Measurements from ENCODE around the gene PRPF31.
A peak's percentile ranks its signal among the peaks of the same experiment; 100 is the strongest.

Gene PRPF31

GRCh38 chr19:54128441-54128725, 12.8 kb downstream of the PRPF31 start:
- Histone ChIP-seq H3K4me2 (ENCODE audit: insufficient read depth, low read length, poor library complexity, severe bottlenecking) (no peak overlapping the region), H2BK5ac (ENCODE audit: low read length) (no peak overlapping the region), H2BK120ac (ENCODE audit: low read depth, low read length) (no peak overlapping the region), H4K91ac (ENCODE audit: low read depth, low read length, poor library complexity) (no peak overlapping the region), H2AFZ (ENCODE audit: low read length) (no peak overlapping the region), H2AK5ac (ENCODE audit: low read depth, low read length) (no peak overlapping the region), H3K27ac (replicated peaks; ENCODE audit: low read length) (no peak overlapping the region), H2BK12ac (ENCODE audit: low read length) (no peak overlapping the region), H4K8ac (ENCODE audit: low read depth, low read length) (no peak overlapping the region), H3K79me1 (ENCODE audit: low read depth, low read length) (no peaks in the 10 kb centered on the region), H3K4me1 (ENCODE audit: control insufficient read depth in 2 of 2, insufficient read depth in 1 of 2, low read depth in 1 of 2, low read length in 2 of 2) (no peaks in the 10 kb centered on the region), H3K18ac (ENCODE audit: low read length) (no peak overlapping the region), H3K23ac (ENCODE audit: low read depth, low read length, poor library complexity) (no peak overlapping the region), H3K14ac (ENCODE audit: low read length) (no peak overlapping the region), H3K27me3 (ENCODE audit: control insufficient read depth in 3 of 3, insufficient read depth in 3 of 3, low read depth in 1 of 3, low read length in 3 of 3) (no peaks in the 10 kb centered on the region), H3K9ac (ENCODE audit: low read depth, low read length, poor library complexity) (no peak overlapping the region), H3K9me3 (replicated peaks in 1 of 2; ENCODE audit: control insufficient read depth in 2 of 2, insufficient read depth in 1 of 2, low read depth in 1 of 2, low read length in 2 of 2) (no peaks in the 10 kb centered on the region), H3K4me3 (ENCODE audit: low read length in 2 of 2) (no peak overlapping the region), H3K36me3 (replicated peaks in 1 of 2; ENCODE audit: control insufficient read depth in 2 of 2, insufficient read depth in 2 of 2, low read length in 2 of 2) (peaks cover 48 to 79% of the 10 kb centered on the region in 2 donors), H3K4ac (ENCODE audit: low read length) (no peak overlapping the region), H2BK15ac (ENCODE audit: low read length) (no peak overlapping the region)
- WGBS, 2 donors (ENCODE audit: extremely low coverage in 2 of 2, insufficient read length in 2 of 2, insufficient replicate concordance in 1 of 2): no CpG with 5 or more reads among the region's 20 CpGs
- no peak for DNase-seq (ENCODE audit: low spot score)

GRCh38 chr19:54128796-54129616, 13.5 kb downstream of the PRPF31 start:
- H4K8ac ChIP-seq (ENCODE audit: low read depth, low read length): no peak overlapping the region
- H3K36me3 ChIP-seq (replicated peaks in 1 of 2; ENCODE audit: control insufficient read depth in 2 of 2, insufficient read depth in 2 of 2, low read length in 2 of 2): peaks cover 42 to 73% of the 10 kb centered on the region in 2 donors
- H3K14ac ChIP-seq (ENCODE audit: low read length): no peak overlapping the region
- no peak overlapping the region for H3K18ac ChIP-seq (ENCODE audit: low read length)
- no peak overlapping the region for H2BK15ac ChIP-seq (ENCODE audit: low read length)
- no peaks in the 10 kb centered on the region for H3K4me1 ChIP-seq (ENCODE audit: control insufficient read depth in 2 of 2, insufficient read depth in 1 of 2, low read depth in 1 of 2, low read length in 2 of 2)
- no peaks in the 10 kb centered on the region for H3K27me3 ChIP-seq (ENCODE audit: control insufficient read depth in 3 of 3, insufficient read depth in 3 of 3, low read depth in 1 of 3, low read length in 3 of 3)
- no peaks in the 10 kb centered on the region for H3K79me1 ChIP-seq (ENCODE audit: low read depth, low read length)
- H4K91ac ChIP-seq (ENCODE audit: low read depth, low read length, poor library complexity): no peak overlapping the region
- H3K9ac ChIP-seq (ENCODE audit: low read depth, low read length, poor library complexity): no peak overlapping the region
- H3K4ac ChIP-seq (ENCODE audit: low read length): no peak overlapping the region
- H3K23ac ChIP-seq (ENCODE audit: low read depth, low read length, poor library complexity): no peak overlapping the region
- no peak overlapping the region for H2AFZ ChIP-seq (ENCODE audit: low read length)
- no peak overlapping the region for H3K4me2 ChIP-seq (ENCODE audit: insufficient read depth, low read length, poor library complexity, severe bottlenecking)
- H3K9me3 ChIP-seq (replicated peaks in 1 of 2; ENCODE audit: control insufficient read depth in 2 of 2, insufficient read depth in 1 of 2, low read depth in 1 of 2, low read length in 2 of 2): peaks cover 3% of the 10 kb centered on the region in 2 donors
- H2AK5ac ChIP-seq (ENCODE audit: low read depth, low read length): no peak overlapping the region
- DNase-seq (ENCODE audit: low spot score): no peak
- peak overlapping the region; percentile 22 for H2BK12ac ChIP-seq (ENCODE audit: low read length)
- no peak overlapping the region for H2BK5ac ChIP-seq (ENCODE audit: low read length)
- no CpG with 5 or more reads among the region's 41 CpGs for WGBS, 2 donors (ENCODE audit: extremely low coverage in 2 of 2, insufficient read length in 2 of 2, insufficient replicate concordance in 1 of 2)
- H2BK120ac ChIP-seq (ENCODE audit: low read depth, low read length): no peak overlapping the region
- H3K27ac ChIP-seq (replicated peaks; ENCODE audit: low read length): no peak overlapping the region
- no peak overlapping the region for H3K4me3 ChIP-seq (ENCODE audit: low read length in 2 of 2)

DNA sequence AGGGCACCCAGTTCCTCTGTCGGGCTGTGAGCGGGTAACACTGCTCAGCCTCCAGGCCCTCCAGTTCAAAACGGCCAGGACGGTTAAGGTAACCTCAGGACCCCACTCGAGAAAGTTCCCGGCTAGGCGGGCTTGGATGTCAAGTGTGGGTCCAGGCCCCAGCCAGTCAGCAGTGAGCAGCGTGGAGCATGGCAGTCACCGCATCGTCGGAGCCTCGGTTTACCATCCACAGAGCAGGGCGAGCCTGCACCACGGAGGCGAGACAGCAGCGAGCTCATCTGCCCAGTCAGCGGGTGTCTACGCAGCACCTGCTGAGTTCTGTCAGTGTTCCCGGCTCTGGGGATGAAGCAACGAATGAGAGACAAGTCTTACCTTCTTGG, 14.1 kb downstream of the PRPF31 start:
- no peak overlapping the region for H3K4ac ChIP-seq (ENCODE audit: low read length)
- no peak overlapping the region for H2AK5ac ChIP-seq (ENCODE audit: low read depth, low read length)
- H3K27me3 ChIP-seq (ENCODE audit: control insufficient read depth in 3 of 3, insufficient read depth in 3 of 3, low read depth in 1 of 3, low read length in 3 of 3): no peaks in the 10 kb centered on the region
- no peak overlapping the region for H2AFZ ChIP-seq (ENCODE audit: low read length)
- peaks cover 3% of the 10 kb centered on the region in 2 donors for H3K9me3 ChIP-seq (replicated peaks in 1 of 2; ENCODE audit: control insufficient read depth in 2 of 2, insufficient read depth in 1 of 2, low read depth in 1 of 2, low read length in 2 of 2)
- no peak overlapping the region for H3K27ac ChIP-seq (replicated peaks; ENCODE audit: low read length)
- no peak overlapping the region for H4K91ac ChIP-seq (ENCODE audit: low read depth, low read length, poor library complexity)
- no peak overlapping the region for H3K14ac ChIP-seq (ENCODE audit: low read length)
- H2BK5ac ChIP-seq (ENCODE audit: low read length): no peak overlapping the region
- H2BK120ac ChIP-seq (ENCODE audit: low read depth, low read length): no peak overlapping the region
- H3K18ac ChIP-seq (ENCODE audit: low read length): no peak overlapping the region
- peaks cover 37 to 67% of the 10 kb centered on the region in 2 donors for H3K36me3 ChIP-seq (replicated peaks in 1 of 2; ENCODE audit: control insufficient read depth in 2 of 2, insufficient read depth in 2 of 2, low read length in 2 of 2)
- H3K23ac ChIP-seq (ENCODE audit: low read depth, low read length, poor library complexity): no peak overlapping the region
- no peak overlapping the region for H4K8ac ChIP-seq (ENCODE audit: low read depth, low read length)
- H3K9ac ChIP-seq (ENCODE audit: low read depth, low read length, poor library complexity): no peak overlapping the region
- H2BK15ac ChIP-seq (ENCODE audit: low read length): no peak overlapping the region
- H2BK12ac ChIP-seq (ENCODE audit: low read length): peak overlapping the region; percentile 22
- no peak for DNase-seq (ENCODE audit: low spot score)
- no peaks in the 10 kb centered on the region for H3K4me1 ChIP-seq (ENCODE audit: control insufficient read depth in 2 of 2, insufficient read depth in 1 of 2, low read depth in 1 of 2, low read length in 2 of 2)
- no peak overlapping the region for H3K4me2 ChIP-seq (ENCODE audit: insufficient read depth, low read length, poor library complexity, severe bottlenecking)
- H3K4me3 ChIP-seq (ENCODE audit: low read length in 2 of 2): no peak overlapping the region
- no peaks in the 10 kb centered on the region for H3K79me1 ChIP-seq (ENCODE audit: low read depth, low read length)
- WGBS, 2 donors (ENCODE audit: extremely low coverage in 2 of 2, insufficient read length in 2 of 2, insufficient replicate concordance in 1 of 2): no CpG with 5 or more reads among the region's 20 CpGs

DNA sequence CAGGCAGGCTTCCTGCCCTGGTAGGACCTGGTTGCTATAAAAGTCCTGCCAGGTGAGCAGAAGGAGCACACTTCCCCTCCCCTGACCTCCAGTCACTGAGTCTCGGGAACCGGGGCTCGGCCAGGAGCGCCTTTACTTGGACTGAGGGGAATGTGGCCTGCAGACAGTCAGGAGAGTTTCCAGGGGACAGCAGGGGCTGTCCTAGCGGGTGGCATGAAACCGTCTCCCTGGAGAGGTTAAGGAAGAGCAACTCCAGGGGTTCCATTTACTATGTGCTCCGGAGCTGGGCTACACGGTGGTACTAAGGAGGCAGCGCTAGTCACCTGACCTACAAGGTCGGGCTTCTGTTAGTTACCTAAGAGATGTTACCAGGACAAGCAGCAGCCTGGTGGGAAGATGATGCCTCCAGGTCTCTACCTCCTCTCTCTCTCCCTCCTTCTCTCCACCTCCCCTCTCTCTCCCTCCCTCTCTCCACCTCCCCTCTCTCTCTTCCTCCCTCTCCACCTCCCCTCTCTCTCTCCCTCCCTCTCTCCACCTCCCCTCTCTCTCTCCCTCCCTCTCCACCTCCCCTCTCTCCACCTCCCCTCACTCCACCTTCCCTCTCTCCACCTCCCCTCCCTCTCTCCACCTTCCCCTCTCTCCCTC, 17.9 kb downstream of the PRPF31 start:
- no peak overlapping the region for H3K4ac ChIP-seq (ENCODE audit: low read length)
- H3K9ac ChIP-seq (ENCODE audit: low read depth, low read length, poor library complexity): peak overlapping the region; percentile 66
- no peak overlapping the region for H3K4me3 ChIP-seq (ENCODE audit: low read length in 2 of 2)
- no peak overlapping the region for H2BK5ac ChIP-seq (ENCODE audit: low read length)
- H4K91ac ChIP-seq (ENCODE audit: low read depth, low read length, poor library complexity): peak overlapping the region; percentile 1
- no peak overlapping the region for H2AFZ ChIP-seq (ENCODE audit: low read length)
- peak overlapping the region; percentile 5 for H3K23ac ChIP-seq (ENCODE audit: low read depth, low read length, poor library complexity)
- H2BK120ac ChIP-seq (ENCODE audit: low read depth, low read length): peak overlapping the region; percentile 1
- peak overlapping the region; percentile 13 for H3K18ac ChIP-seq (ENCODE audit: low read length)
- WGBS, 2 donors (ENCODE audit: extremely low coverage in 2 of 2, insufficient read length in 2 of 2, insufficient replicate concordance in 1 of 2): no CpG with 5 or more reads among the region's 10 CpGs
- peak overlapping the region; percentile 3 for H3K14ac ChIP-seq (ENCODE audit: low read length)
- no peak overlapping the region for H2BK15ac ChIP-seq (ENCODE audit: low read length)
- H2AK5ac ChIP-seq (ENCODE audit: low read depth, low read length): no peak overlapping the region
- H3K4me2 ChIP-seq (ENCODE audit: insufficient read depth, low read length, poor library complexity, severe bottlenecking): no peak overlapping the region
- H3K4me1 ChIP-seq (ENCODE audit: control insufficient read depth in 2 of 2, insufficient read depth in 1 of 2, low read depth in 1 of 2, low read length in 2 of 2): peaks cover 6 to 7% of the 10 kb centered on the region in 2 donors
- H3K27ac ChIP-seq (replicated peaks; ENCODE audit: low read length): no peak overlapping the region
- H3K79me1 ChIP-seq (ENCODE audit: low read depth, low read length): peaks cover 5% of the 10 kb centered on the region
- H3K27me3 ChIP-seq (ENCODE audit: control insufficient read depth in 3 of 3, insufficient read depth in 3 of 3, low read depth in 1 of 3, low read length in 3 of 3): no peaks in the 10 kb centered on the region
- H4K8ac ChIP-seq (ENCODE audit: low read depth, low read length): peak overlapping the region; percentile 8
- peaks cover 21 to 35% of the 10 kb centered on the region in 2 donors for H3K36me3 ChIP-seq (replicated peaks in 1 of 2; ENCODE audit: control insufficient read depth in 2 of 2, insufficient read depth in 2 of 2, low read length in 2 of 2)
- peak overlapping the region; percentile 4 for H2BK12ac ChIP-seq (ENCODE audit: low read length)
- DNase-seq (ENCODE audit: low spot score): peak; percentile 83
- peaks cover 3% of the 10 kb centered on the region in 2 donors for H3K9me3 ChIP-seq (replicated peaks in 1 of 2; ENCODE audit: control insufficient read depth in 2 of 2, insufficient read depth in 1 of 2, low read depth in 1 of 2, low read length in 2 of 2)

Measured in neuronal stem cell (in vitro differentiated cells).